ENCODE results near the gene DHX34. TPM values are rescaled to one million over a fixed set of nuclear protein-coding genes. Genes with fewer than 3 reads are reported as not detected.

The DHX34 gene, protein sequence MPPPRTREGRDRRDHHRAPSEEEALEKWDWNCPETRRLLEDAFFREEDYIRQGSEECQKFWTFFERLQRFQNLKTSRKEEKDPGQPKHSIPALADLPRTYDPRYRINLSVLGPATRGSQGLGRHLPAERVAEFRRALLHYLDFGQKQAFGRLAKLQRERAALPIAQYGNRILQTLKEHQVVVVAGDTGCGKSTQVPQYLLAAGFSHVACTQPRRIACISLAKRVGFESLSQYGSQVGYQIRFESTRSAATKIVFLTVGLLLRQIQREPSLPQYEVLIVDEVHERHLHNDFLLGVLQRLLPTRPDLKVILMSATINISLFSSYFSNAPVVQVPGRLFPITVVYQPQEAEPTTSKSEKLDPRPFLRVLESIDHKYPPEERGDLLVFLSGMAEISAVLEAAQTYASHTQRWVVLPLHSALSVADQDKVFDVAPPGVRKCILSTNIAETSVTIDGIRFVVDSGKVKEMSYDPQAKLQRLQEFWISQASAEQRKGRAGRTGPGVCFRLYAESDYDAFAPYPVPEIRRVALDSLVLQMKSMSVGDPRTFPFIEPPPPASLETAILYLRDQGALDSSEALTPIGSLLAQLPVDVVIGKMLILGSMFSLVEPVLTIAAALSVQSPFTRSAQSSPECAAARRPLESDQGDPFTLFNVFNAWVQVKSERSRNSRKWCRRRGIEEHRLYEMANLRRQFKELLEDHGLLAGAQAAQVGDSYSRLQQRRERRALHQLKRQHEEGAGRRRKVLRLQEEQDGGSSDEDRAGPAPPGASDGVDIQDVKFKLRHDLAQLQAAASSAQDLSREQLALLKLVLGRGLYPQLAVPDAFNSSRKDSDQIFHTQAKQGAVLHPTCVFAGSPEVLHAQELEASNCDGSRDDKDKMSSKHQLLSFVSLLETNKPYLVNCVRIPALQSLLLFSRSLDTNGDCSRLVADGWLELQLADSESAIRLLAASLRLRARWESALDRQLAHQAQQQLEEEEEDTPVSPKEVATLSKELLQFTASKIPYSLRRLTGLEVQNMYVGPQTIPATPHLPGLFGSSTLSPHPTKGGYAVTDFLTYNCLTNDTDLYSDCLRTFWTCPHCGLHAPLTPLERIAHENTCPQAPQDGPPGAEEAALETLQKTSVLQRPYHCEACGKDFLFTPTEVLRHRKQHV
- 7.8 and 8.8 TPM in 2 replicates for total RNA-seq

DNA sequence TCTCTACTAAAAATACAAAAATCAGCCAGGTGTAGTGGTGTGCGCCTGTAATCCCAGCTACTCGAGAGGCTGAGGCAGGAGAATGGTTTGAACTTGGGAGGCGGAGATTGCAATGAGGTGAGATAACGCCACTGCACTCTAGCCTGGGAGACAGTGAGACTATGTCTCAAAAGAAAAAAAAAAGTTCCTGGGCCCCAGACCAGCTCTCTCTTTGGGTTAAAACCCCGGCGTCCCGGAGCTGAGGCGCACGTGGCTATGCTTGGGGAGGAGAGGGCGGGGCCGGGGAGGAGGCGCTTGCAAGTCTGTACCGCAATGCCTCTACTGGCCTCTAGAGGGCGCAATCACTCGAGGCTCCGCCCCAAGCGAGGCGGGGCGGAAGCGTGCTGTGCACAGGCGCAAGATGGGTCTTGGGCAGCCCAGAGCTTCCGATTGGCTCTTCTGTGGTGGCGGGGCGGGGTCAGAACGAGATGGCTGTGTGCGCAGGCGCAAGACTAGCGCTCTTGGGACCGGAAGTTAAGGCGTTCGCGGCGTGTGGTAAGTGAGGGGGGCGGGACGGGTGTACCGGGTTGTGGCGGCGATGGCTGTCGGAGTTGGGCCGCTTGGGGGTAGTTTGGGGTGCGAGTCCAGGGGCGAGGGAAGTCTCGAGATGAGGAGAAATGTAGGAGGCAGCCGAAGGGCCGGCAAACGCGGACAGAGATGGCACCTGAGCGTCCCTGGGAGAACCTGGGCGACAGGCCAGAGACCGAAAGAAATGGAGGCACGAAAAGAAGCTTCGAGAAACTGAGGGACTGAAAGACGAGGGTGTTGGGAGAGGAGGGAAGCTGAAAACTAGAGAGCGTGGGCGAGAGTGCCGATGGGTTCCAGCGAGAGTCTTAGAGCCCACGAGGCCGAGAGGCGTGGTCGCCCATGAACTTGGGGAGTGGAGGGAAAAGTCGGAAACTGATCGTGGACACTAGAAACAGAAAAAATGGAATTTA, at the start of gene DHX34:
TSS of gene DHX34 (plus strand) at position 497 of the 977 bp plus-strand sequence. CDS start 3,716 bp downstream, outside the sequence.

DNA sequence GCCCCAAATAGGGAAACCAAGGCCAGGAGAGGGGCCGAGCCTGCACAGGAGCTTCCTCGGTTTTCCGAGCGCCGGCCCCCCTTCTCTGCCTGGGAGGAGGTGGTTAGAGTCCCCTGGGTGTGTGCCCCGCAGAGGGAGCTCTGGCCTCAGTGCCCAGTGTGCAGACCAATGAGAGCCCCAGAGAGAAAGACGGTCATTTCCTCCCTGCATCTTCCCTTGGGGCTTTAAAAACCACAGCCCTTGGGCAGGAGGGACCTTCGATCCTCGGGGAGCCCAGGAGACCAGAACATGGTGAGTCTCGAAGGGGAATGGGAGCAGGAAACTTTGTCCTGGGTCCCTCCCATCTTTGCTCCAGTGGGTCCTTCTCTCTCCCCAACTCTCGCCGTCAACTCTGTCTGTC, 39.5 kb upstream of the DHX34 start, which contains the start of gene C5AR1:
TSS of gene C5AR1 (plus strand) at position 254 of the 400 bp plus-strand sequence. CDS start at position 289, 35 bp downstream.

GRCh38 chr19:47331931-47332547, 17.1 kb upstream of the DHX34 start, which contains the start of gene C5AR2:
Gene C5AR2, plus strand, starts transcription at chr19:47332175. Its CDS starts 8,625 bp downstream, at chr19:47340800.

GRCh38 chr19:47419030-47419783, 70.1 kb downstream of the DHX34 start, which contains the start of gene MEIS3:
Gene MEIS3, minus strand, starts transcription at chr19:47419527. Its CDS starts 446 bp downstream, at chr19:47419081.

Other genes starting within 250 kb of the DHX34 start
- gene ZC3H4, start 235.5 kb upstream of the DHX34 start, total RNA-seq: 13.0 and 14.6 TPM in 2 replicates
- 99.1 and 109 TPM in 2 replicates for gene SAE1, start 218.5 kb upstream of the DHX34 start, total RNA-seq
- gene BBC3, start 118.1 kb upstream of the DHX34 start, total RNA-seq: 4.0 and 5.8 TPM in 2 replicates
- gene CCDC9, start 92.8 kb upstream of the DHX34 start, total RNA-seq: 19.7 and 21.7 TPM in 2 replicates
- gene INAFM1, start 74.4 kb upstream of the DHX34 start, total RNA-seq: 6.2 and 9.9 TPM in 2 replicates
- 0.18 and 0.49 TPM in 2 replicates for gene C5AR1, start 39.5 kb upstream of the DHX34 start, total RNA-seq
- not detected in 2 replicates for gene C5AR2, start 17.1 kb upstream of the DHX34 start, total RNA-seq
- 48.1 and 65.3 TPM in 2 replicates for gene MEIS3, start 70.2 kb downstream of the DHX34 start, total RNA-seq
- under 0.01 and 0.32 TPM in 2 replicates for gene SLC8A2, start 122.6 kb downstream of the DHX34 start, total RNA-seq
- 3.7 and 9.0 TPM in 2 replicates for gene KPTN, start 134.9 kb downstream of the DHX34 start, total RNA-seq
- 97.8 and 147 TPM in 2 replicates for gene NAPA, start 165.7 kb downstream of the DHX34 start, total RNA-seq
- under 0.01 and 1.1 TPM in 2 replicates for gene ZNF541, start 223.8 kb downstream of the DHX34 start, total RNA-seq

Measured in cardiac atrium fibroblast (primary cell).